Bronchial epithelial cell (primary cell): Measurements from ENCODE around the gene KRT38. TPM values are rescaled to one million over a fixed set of nuclear protein-coding genes. Genes with fewer than 3 reads are reported as not detected.

Experiments used
- DNase-seq: peaks from one replicate; pipeline ENCODE4 v3.0.0-alpha.2; 2010; ENCODE audit warnings: low read depth
- FAIRE-seq: peaks from 2 replicates; lab custom pipeline; 2011; peaks lifted over from hg19 to GRCh38; lab: Jason Lieb, UNC
- H3K27me3 ChIP-seq: 2 replicates; pipeline ENCODE4 v1.5.1; 2011; ENCODE audit warnings: low read length; ENCODE audit not compliant: control insufficient read depth, insufficient read depth
- H3K36me3 ChIP-seq: 2 replicates; pipeline ENCODE4 v1.5.1; 2011; ENCODE audit warnings: low read length; ENCODE audit not compliant: control insufficient read depth, insufficient read depth
- H3K4me3 ChIP-seq: 2 replicates; pipeline ENCODE4 v1.5.1; 2011; ENCODE audit warnings: mild to moderate bottlenecking, low read depth, low read length, control low read depth
- CTCF ChIP-seq: IDR thresholded peaks from 2 replicates; pipeline ENCODE4 v1.5.1; 2011; ENCODE audit warnings: mild to moderate bottlenecking, moderate library complexity, low read length, control low read depth, inconsistent platforms; ENCODE audit not compliant: insufficient read depth, severe bottlenecking
- total RNA-seq: library from RNA; depleted of rRNA; stranded (reverse); fragments of >200 nt; gene quantifications from 2 replicates; pipeline ENCODE4 v1.2.1, GENCODE V29; 2014

KRT38 gene
- total RNA-seq, 1 donor from 2014 or later, result not detected

- H3K4me3 ChIP-seq, result no peak overlapping the region
- peak; percentile 43 for FAIRE-seq
- TF ChIP-seq CTCF, result no peak
Measured at GRCh38 chr17:41411072-41411840, 29.5 kb downstream of the KRT38 start.

GRCh38 chr17:41407226-41407625, 33.6 kb downstream of the KRT38 start:
- Histone ChIP-seq H3K27me3 (no peaks in the 10 kb centered on the region), H3K36me3 (no peaks in the 10 kb centered on the region), H3K4me3 (no peak overlapping the region)
- no peak for DNase-seq
- peak; percentile 32 for FAIRE-seq
- no peak for TF ChIP-seq CTCF

More at GRCh38 chr17:41411072-41411840, 29.5 kb downstream of the KRT38 start:
- no peak for DNase-seq
- no peaks in the 10 kb centered on the region for H3K36me3 ChIP-seq
- no peaks in the 10 kb centered on the region for H3K27me3 ChIP-seq

- Histone ChIP-seq H3K4me3 (no peak overlapping the region), H3K36me3 (no peaks in the 10 kb centered on the region), H3K27me3 (no peaks in the 10 kb centered on the region)
- FAIRE-seq, result peak; percentile 60
- DNase-seq, result peak; percentile 50
- TF ChIP-seq CTCF, result peak; percentile 52
Measured at GRCh38 chr17:41406205-41406604, 34.6 kb downstream of the KRT38 start.

GRCh38 chr17:41404024-41404671, 36.6 kb downstream of the KRT38 start:
- peak; percentile 100 for DNase-seq
- H3K4me3 ChIP-seq, result no peak overlapping the region

GRCh38 chr17:41403404-41404023, 37.3 kb downstream of the KRT38 start:
- FAIRE-seq (no peak), DNase-seq (no peak)
- Histone ChIP-seq H3K4me3 (no peak overlapping the region), H3K27me3 (no peaks in the 10 kb centered on the region), H3K36me3 (no peaks in the 10 kb centered on the region)
- TF ChIP-seq CTCF, result no peak

More at GRCh38 chr17:41404024-41404671, 36.6 kb downstream of the KRT38 start:
- Histone ChIP-seq H3K36me3 (no peaks in the 10 kb centered on the region), H3K27me3 (no peaks in the 10 kb centered on the region)
- peak; percentile 96 for FAIRE-seq
- no peak for TF ChIP-seq CTCF
